Transverse colon (tissue), 4 donors: ENCODE measurements around the gene TBC1D22B. TPM values are rescaled to one million over a fixed set of nuclear protein-coding genes. Genes with fewer than 3 reads are reported as not detected.

ENCODE experiments used
- DNase-seq: peaks from one replicate; pipeline ENCODE4 v3.0.0-alpha.2; 2019
- H3K27ac ChIP-seq, 4 donors: fragments of 200-600 bp; sonication (generic); 2 replicates each; pipeline ENCODE4 v1.5.1; 2016 to 2018; ENCODE audit warnings: inconsistent platforms in 4 of 4
- H3K27me3 ChIP-seq: fragments of 200-600 bp; sonication (generic); 2 replicates; pipeline ENCODE4 v1.5.1; 2017; ENCODE audit warnings: inconsistent platforms
- H3K36me3 ChIP-seq, 4 donors: fragments of 200-600 bp; sonication (generic); 2 replicates each; pipeline ENCODE4 v1.5.1; 2017 to 2019; ENCODE audit warnings: inconsistent platforms in 4 of 4
- H3K4me1 ChIP-seq, 4 donors: fragments of 200-600 bp; sonication (generic); 2 replicates each; pipeline ENCODE4 v1.5.1; 2017 to 2020; ENCODE audit warnings: inconsistent platforms in 4 of 4
- H3K4me3 ChIP-seq, 4 donors: fragments of 200-600 bp; sonication (generic); 1 replicate in 1 of 4; 2 replicates in 3 of 4; pipeline versions ENCODE4 v1.5.1 to v1.6.1; 2017 to 2019; ENCODE audit warnings: inconsistent platforms in 4 of 4
- H3K9me3 ChIP-seq, 2 donors: fragments of 200-600 bp; sonication (generic); 2 replicates each; pipeline ENCODE4 v1.5.1; 2017 to 2019; ENCODE audit warnings: inconsistent platforms in 2 of 2
- EP300 ChIP-seq: sonication (generic); formaldehyde crosslinking; IDR thresholded peaks from one replicate; pipeline ENCODE4 v1.6.1; 2017; ENCODE audit warnings: antibody characterized with exemption, low read depth
- POLR2A ChIP-seq: fragments of 450-650 bp; IDR thresholded peaks from one replicate; pipeline ENCODE4 v1.6.1; 2016; ENCODE audit warnings: antibody characterized with exemption, mild to moderate bottlenecking, moderate library complexity
- POLR2AphosphoS5 ChIP-seq, 3 donors: sonication (generic); formaldehyde crosslinking; IDR thresholded peaks; one replicate each; pipeline ENCODE4 v1.6.1; 2016; ENCODE audit warnings: antibody characterized with exemption in 3 of 3
- WGBS, 2 donors: methylation state at CpG; one replicate each; pipeline ENCODE4 v1.1.5; 2018; ENCODE audit warnings: low coverage in 1 of 2; 5-methylcytosine and 5-hydroxymethylcytosine counted together
- in situ Hi-C, 4 donors: fragments of 200-750 bp; cut with MboI; loops; one replicate each; pipeline versions ENCODE4 v1.15.0 to v1.15.1; 2017; ENCODE audit warnings: low sequenced_read_pairs in 3 of 4, low pct_ligation_motif_present in 1 of 4, low pct_unique_long_range_greater_than_20kb in 1 of 4
- intact Hi-C: fragments of 100-400 bp; cut with DNase I; formaldehyde crosslinking; loops from one replicate; pipeline ENCODE4 v1.15.1; 2023; ENCODE audit warnings: low total_unique reads
- total RNA-seq, 4 donors: library from RNA; depleted of rRNA; stranded (reverse); fragments of >200 nt; gene quantifications; one replicate each; pipeline ENCODE4 v1.1.0, GENCODE V29; 2016
- TF ChIP-seq, protein P1 (sequence below), 5 experiments: fragments of 200-600 bp in 3 of 5; fragments of 450-650 bp in 2 of 5; sonication (generic) in 3 of 5; IDR thresholded peaks; 1 replicate in 2 of 5; 2 replicates in 3 of 5; pipeline ENCODE4 v1.5.1; 2016 to 2017; ENCODE audit warnings: antibody characterized with exemption in 5 of 5, inconsistent platforms in 3 of 5, mild to moderate bottlenecking in 2 of 5, moderate library complexity in 1 of 5

Gene TBC1D22B
- total RNA-seq, 4 donors from 2014 or later, result 9.0 to 15.7 (median 12.6) TPM

DNA sequence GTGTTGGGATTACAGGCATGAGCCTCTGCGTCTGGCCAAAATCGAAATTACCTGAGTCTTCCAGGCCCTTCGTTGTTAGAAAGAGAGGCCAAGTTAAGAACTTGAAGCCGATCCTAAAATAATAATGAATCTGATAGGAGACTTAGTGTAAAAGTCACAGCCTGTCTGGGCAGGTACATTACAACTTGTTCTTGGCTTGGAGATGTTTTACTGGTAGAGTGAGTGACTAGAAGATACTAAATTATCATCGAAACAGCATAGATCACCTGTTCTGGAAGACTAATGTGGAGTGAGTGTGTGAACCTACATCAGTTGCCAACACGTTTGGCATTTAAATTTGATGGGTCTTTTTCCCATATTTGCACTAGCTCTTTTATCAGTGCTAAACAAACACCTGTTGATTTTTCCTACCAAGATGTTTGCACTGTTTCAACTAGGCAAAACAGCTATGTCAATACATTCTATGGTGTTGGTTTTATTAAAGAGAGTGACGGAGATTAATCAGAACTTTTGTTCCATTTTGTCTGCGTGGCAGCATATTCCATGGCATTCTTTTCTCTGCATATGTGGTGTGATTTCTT is 5.0 kb downstream of the TBC1D22B start:
- DNase-seq, result no peak
- Histone ChIP-seq H3K4me1 (peaks cover 6 to 15% (median 14%) of the 10 kb centered on the region in 4 donors), H3K27me3 (no peaks in the 10 kb centered on the region), H3K27ac (no peak overlapping the region), H3K36me3 (no peaks in the 10 kb centered on the region), H3K9me3 (no peaks in the 10 kb centered on the region), H3K4me3 (no peak overlapping the region)
- WGBS, 2 donors, result 81 to 93% methylated on average over 4 to 8 of the region's 8 CpGs
- TF ChIP-seq, protein P1, sequence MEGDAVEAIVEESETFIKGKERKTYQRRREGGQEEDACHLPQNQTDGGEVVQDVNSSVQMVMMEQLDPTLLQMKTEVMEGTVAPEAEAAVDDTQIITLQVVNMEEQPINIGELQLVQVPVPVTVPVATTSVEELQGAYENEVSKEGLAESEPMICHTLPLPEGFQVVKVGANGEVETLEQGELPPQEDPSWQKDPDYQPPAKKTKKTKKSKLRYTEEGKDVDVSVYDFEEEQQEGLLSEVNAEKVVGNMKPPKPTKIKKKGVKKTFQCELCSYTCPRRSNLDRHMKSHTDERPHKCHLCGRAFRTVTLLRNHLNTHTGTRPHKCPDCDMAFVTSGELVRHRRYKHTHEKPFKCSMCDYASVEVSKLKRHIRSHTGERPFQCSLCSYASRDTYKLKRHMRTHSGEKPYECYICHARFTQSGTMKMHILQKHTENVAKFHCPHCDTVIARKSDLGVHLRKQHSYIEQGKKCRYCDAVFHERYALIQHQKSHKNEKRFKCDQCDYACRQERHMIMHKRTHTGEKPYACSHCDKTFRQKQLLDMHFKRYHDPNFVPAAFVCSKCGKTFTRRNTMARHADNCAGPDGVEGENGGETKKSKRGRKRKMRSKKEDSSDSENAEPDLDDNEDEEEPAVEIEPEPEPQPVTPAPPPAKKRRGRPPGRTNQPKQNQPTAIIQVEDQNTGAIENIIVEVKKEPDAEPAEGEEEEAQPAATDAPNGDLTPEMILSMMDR (IDR thresholded peaks at IDR 0.05), result no peak
- TF ChIP-seq EP300 (no peak), POLR2AphosphoS5 (IDR thresholded peaks at IDR 0.05) (no peak), POLR2A (no peak)
- intact Hi-C loops (no loop called here), in situ Hi-C loops (no loop called here)

- no peak for DNase-seq
- TF ChIP-seq, protein P1 (IDR thresholded peaks at IDR 0.05), result no peak
- TF ChIP-seq POLR2AphosphoS5 (IDR thresholded peaks at IDR 0.05) (no peak), POLR2A (no peak), EP300 (no peak)
- in situ Hi-C loops (no loop called here), intact Hi-C loops (no loop called here)
- H3K4me1 ChIP-seq, result no peaks in the 10 kb centered on the region
- no peak overlapping the region for H3K27ac ChIP-seq
- 46 to 77% methylated on average over 1 to 2 of the region's 2 CpGs for WGBS, 2 donors
- no peaks in the 10 kb centered on the region for H3K27me3 ChIP-seq
- no peak overlapping the region for H3K4me3 ChIP-seq
- H3K36me3 ChIP-seq, result peaks cover 0 to 3% (median 0%) of the 10 kb centered on the region in 4 donors
- no peaks in the 10 kb centered on the region for H3K9me3 ChIP-seq
These were observed 7.4 kb downstream of the TBC1D22B start for GRCh38 chr6:37265001-37265400.

DNA sequence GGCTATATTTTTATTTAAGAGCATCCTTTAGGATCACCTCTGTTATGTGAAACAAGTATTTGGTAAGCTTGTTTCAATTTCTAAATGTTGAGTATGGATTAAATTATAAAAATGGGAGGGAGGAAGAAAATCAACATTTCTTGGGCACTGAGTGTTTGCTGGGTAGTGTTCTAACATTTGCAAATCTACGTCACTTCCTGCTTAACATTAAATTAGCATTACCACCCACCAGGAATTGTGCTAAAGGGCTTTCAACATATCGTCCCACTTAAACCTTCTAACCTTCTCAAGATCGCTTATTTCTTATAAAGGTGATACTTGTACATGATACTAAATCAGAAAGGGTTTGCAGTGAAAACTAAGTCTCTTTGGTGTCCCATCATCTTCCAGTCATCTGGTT is 8.3 kb downstream of the TBC1D22B start:
- Histone ChIP-seq H3K27me3 (no peaks in the 10 kb centered on the region), H3K4me3 (no peak overlapping the region), H3K4me1 (no peaks in the 10 kb centered on the region), H3K36me3 (peaks cover 0 to 7% (median 0%) of the 10 kb centered on the region in 4 donors), H3K9me3 (no peaks in the 10 kb centered on the region), H3K27ac (no peak overlapping the region)
- WGBS, 2 donors, result 85 to 94% methylated on average over 2 to 3 of the region's 3 CpGs
- in situ Hi-C loops (no loop called here), intact Hi-C loops (no loop called here)
- no peak for DNase-seq
- TF ChIP-seq, protein P1 (IDR thresholded peaks at IDR 0.05), result no peak
- TF ChIP-seq EP300, result no peak
- no peak for TF ChIP-seq POLR2A
- no peak for TF ChIP-seq POLR2AphosphoS5 (IDR thresholded peaks at IDR 0.05)

DNA sequence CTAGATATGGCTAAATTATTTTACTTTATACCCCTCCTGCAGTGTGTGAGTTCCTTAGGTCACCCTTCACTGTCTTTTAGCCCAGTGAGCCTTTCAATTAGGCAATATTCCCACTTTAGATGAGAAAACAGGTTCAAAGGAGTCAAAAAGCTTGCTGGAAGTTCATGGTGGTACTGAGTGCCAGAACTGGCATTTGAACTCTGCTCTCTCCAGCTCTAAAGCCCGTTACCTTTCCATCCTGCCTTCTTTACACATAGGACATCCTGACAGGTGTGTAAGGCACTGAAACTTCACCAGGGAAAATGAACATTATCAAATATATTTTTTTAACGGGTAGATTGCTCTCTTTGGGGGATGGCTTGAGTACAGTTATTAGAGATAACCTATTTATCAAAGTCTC is 11.5 kb downstream of the TBC1D22B start:
- in situ Hi-C loops, result no loop called here
- no peak overlapping the region for H3K27ac ChIP-seq
- no peak for TF ChIP-seq POLR2A
- TF ChIP-seq, protein P1 (IDR thresholded peaks at IDR 0.05), result no peak
- TF ChIP-seq POLR2AphosphoS5 (IDR thresholded peaks at IDR 0.05), result no peak

More for the DNA sequence above, 11.5 kb downstream of the TBC1D22B start:
- Histone ChIP-seq H3K4me3 (no peak overlapping the region), H3K27me3 (no peaks in the 10 kb centered on the region), H3K9me3 (no peaks in the 10 kb centered on the region), H3K36me3 (peaks cover 0 to 7% (median 0%) of the 10 kb centered on the region in 4 donors), H3K4me1 (peaks cover 0 to 10% (median 8%) of the 10 kb centered on the region in 4 donors)
- intact Hi-C loops, result no loop called here
- WGBS, 2 donors, result 81 to 92% methylated on average over 2 of the region's 2 CpGs
- no peak for DNase-seq
